ENCODE measurements around the gene PLCXD1. TPM values are rescaled to one million over a fixed set of nuclear protein-coding genes. Genes with fewer than 3 reads are reported as not detected.
"Not testable (repeated sequence)": the region's sequence is repeated elsewhere in the genome, so short reads cannot be mapped to it uniquely, and the experiment has no call there.

Gene PLCXD1
- total and polyA plus RNA-seq, 7 experiments from 2014 or later: 3.2 to 51.1 (median 30.7) TPM

DNA sequence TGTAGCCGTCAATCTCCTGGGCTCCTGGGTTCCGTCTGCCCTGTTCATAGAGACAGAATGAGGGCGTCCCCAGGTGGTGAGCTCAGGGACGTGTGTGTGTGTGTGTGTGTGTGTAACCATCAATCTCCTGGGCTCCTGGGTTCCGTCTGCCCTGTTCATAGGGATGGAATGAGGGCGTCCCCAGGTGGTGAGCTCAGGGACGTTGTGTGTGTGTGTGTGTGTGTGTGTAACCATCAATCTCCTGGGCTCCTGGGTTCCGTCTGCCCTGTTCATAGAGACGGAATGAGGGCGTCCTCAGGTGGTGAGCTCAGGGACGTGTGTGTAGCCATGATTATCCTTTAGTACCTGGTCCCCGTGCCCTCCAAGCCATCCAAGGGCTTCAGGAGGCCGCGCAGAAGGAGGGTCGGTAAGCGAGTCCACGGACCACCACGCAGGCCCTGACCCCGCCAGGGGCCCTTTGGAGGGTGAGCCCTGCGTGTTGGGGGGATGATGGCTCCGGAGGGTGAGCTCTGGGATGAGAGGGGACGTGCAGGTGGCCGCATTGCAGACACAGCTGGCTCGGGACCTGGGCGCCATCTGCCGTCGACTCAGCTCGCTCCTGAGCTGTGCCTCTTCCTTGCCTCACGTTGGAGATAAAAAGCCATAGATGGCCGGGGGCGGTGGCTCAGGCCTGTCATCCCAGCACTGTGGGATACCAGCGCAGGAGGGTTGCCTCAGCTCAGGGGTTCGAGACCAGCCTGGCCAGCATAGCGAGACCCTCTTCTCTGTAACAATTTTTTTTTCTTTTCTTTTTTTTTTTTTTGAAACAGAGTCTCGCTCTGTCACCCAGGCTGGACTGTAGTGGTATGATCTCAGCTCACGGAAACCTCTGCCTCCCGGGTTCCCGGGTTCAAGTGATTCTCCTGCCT is 42.8 kb downstream of the PLCXD1 start:
- ChIA-PET POLR2A (no interaction called here), CTCF (no interaction called here)
- Histone ChIP-seq H3K27ac (ENCODE audit: low read depth, low read length) (no peak overlapping the region), H3K27me3 (ENCODE audit: control insufficient read depth in 2 of 2, insufficient read depth in 2 of 2, low read length in 2 of 2) (no peaks in the 10 kb centered on the region), H3K4me3 (ENCODE audit: low read length) (peak overlapping the region; percentile 32), H3K4me1 (ENCODE audit: control insufficient read depth in 2 of 2, insufficient read depth in 2 of 2, low read length in 2 of 2) (peaks cover 10 to 12% of the 10 kb centered on the region in 2 donors), H3K36me3 (ENCODE audit: control insufficient read depth in 2 of 3, insufficient read depth in 3 of 3, low read length in 3 of 3) (peaks cover 0 to 4% (median 0%) of the 10 kb centered on the region in 3 experiments), H3K9me3 (ENCODE audit: control insufficient read depth in 2 of 3, low read length in 3 of 3) (no peaks in the 10 kb centered on the region)
- H3K36me3 Mint-ChIP-seq: no peaks in the 10 kb centered on the region
- peaks cover 8 to 40% (median 20%) of the 10 kb centered on the region in 7 donors for H3K4me1 Mint-ChIP-seq
- intact Hi-C loops (cut with micrococcal nuclease): loop anchor here in 1 of 2 donors (1.0 kb wide), 1 partner anchor 33 kb away; no protein-coding TSS in a partner anchor
- ATAC-seq (peak; percentile 2), DNase-seq (peak in 3 of 9 donors; percentile 38 to 72 (median 42))
- H3K9me3 Mint-ChIP-seq: peaks cover 0 to 5% (median 0%) of the 10 kb centered on the region in 11 donors
- H3K4me3 Mint-ChIP-seq: peak overlapping the region in 8 of 10 donors; percentile 56 to 87 (median 80)
- H3K27ac Mint-ChIP-seq: peak overlapping the region in 8 of 9 donors; percentile 63 to 97 (median 92)
- no peaks in the 10 kb centered on the region for H3K27me3 Mint-ChIP-seq

GRCh38 chrX:324664-325063 is 43.5 kb downstream of the PLCXD1 start:
- H3K36me3 ChIP-seq (ENCODE audit: control insufficient read depth in 2 of 3, insufficient read depth in 3 of 3, low read length in 3 of 3); intact Hi-C loops (cut with micrococcal nuclease); H3K27ac ChIP-seq (ENCODE audit: low read depth, low read length); H3K4me3 ChIP-seq (ENCODE audit: low read length); ATAC-seq; POLR2A ChIA-PET; H3K27me3 Mint-ChIP-seq; H3K9me3 ChIP-seq (ENCODE audit: control insufficient read depth in 2 of 3, low read length in 3 of 3); H3K27me3 ChIP-seq (ENCODE audit: control insufficient read depth in 2 of 2, insufficient read depth in 2 of 2, low read length in 2 of 2); H3K36me3 Mint-ChIP-seq; H3K9me3 Mint-ChIP-seq; CTCF ChIA-PET: not testable (repeated sequence)
- peak overlapping the region in 3 of 10 donors; percentile 42 to 64 (median 45) for H3K4me3 Mint-ChIP-seq
- peaks cover 8 to 40% (median 20%) of the 10 kb centered on the region in 7 donors for H3K4me1 Mint-ChIP-seq
- peaks cover 10 to 12% of the 10 kb centered on the region in 2 donors for H3K4me1 ChIP-seq (ENCODE audit: control insufficient read depth in 2 of 2, insufficient read depth in 2 of 2, low read length in 2 of 2)
- DNase-seq: peak in 2 of 9 donors; percentile 41 to 46
- peak overlapping the region in 2 of 9 donors; percentile 14 to 89 for H3K27ac Mint-ChIP-seq

GRCh38 chrX:327660-328126 is 46.5 kb downstream of the PLCXD1 start:
- peak in 1 of 9 donors; percentile 7 for DNase-seq
- Histone ChIP-seq H3K9me3 (ENCODE audit: control insufficient read depth in 2 of 3, low read length in 3 of 3) (no peaks in the 10 kb centered on the region), H3K27me3 (ENCODE audit: control insufficient read depth in 2 of 2, insufficient read depth in 2 of 2, low read length in 2 of 2) (no peaks in the 10 kb centered on the region), H3K27ac (ENCODE audit: low read depth, low read length) (no peak overlapping the region), H3K36me3 (ENCODE audit: control insufficient read depth in 2 of 3, insufficient read depth in 3 of 3, low read length in 3 of 3) (peaks cover 0 to 2% (median 0%) of the 10 kb centered on the region in 3 experiments), H3K4me1 (ENCODE audit: control insufficient read depth in 2 of 2, insufficient read depth in 2 of 2, low read length in 2 of 2) (peaks cover 0 to 23% of the 10 kb centered on the region in 2 donors), H3K4me3 (ENCODE audit: low read length) (no peak overlapping the region)
- no peak for ATAC-seq
- Mint-ChIP-seq H3K4me1 (peaks cover 8 to 27% (median 14%) of the 10 kb centered on the region in 7 donors), H3K36me3 (no peaks in the 10 kb centered on the region), H3K27me3 (peaks cover 0 to 4% (median 0%) of the 10 kb centered on the region in 5 donors), H3K9me3 (peaks cover 0 to 5% (median 0%) of the 10 kb centered on the region in 11 donors), H3K27ac (no peak overlapping the region), H3K4me3 (no peak overlapping the region)
- intact Hi-C loops (cut with micrococcal nuclease): no loop called here
- CTCF ChIA-PET: no interaction called here
- POLR2A ChIA-PET: no interaction called here

DNA sequence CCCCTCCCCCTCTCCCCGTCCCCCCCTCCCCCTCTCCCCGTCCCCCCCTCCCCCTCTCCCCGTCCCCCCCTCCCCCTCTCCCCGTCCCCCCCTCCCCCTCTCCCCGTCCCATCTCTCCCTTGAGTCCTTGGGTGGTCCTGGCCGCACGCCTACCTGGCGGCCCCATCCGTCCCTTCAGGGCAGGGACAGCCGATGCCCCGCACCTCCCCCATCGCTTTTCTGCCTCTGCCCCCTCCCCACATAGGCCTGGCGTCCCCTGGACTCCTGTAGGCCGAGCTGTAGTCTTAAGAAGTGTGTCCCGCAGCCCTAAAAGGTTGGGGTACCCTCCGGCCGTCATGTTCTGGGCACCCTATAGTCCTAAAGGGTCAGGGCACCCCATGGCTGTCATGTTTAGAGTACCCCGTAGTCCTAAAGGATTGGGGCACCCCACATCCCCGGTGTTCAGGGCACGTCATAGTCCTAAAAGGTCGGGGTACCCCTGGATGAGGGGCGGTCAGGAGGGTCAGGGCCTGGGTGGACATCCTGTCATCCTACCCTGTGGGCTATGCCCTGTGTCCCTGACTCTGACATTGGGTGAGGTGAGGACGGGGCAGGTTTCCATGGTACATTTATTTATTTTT is 48.2 kb downstream of the PLCXD1 start:
- H3K4me3 ChIP-seq (ENCODE audit: low read length): no peak overlapping the region
- no peak for ATAC-seq
- CTCF ChIA-PET: no interaction called here
- peaks cover 0 to 19% of the 10 kb centered on the region in 2 donors for H3K4me1 ChIP-seq (ENCODE audit: control insufficient read depth in 2 of 2, insufficient read depth in 2 of 2, low read length in 2 of 2)
- H3K27me3 ChIP-seq (ENCODE audit: control insufficient read depth in 2 of 2, insufficient read depth in 2 of 2, low read length in 2 of 2): no peaks in the 10 kb centered on the region
- Mint-ChIP-seq H3K36me3 (no peaks in the 10 kb centered on the region), H3K27ac (no peak overlapping the region), H3K9me3 (no peaks in the 10 kb centered on the region), H3K4me1 (peaks cover 0 to 11% (median 4%) of the 10 kb centered on the region in 7 donors), H3K4me3 (no peak overlapping the region), H3K27me3 (peaks cover 0 to 4% (median 0%) of the 10 kb centered on the region in 5 donors)
- no peak overlapping the region for H3K27ac ChIP-seq (ENCODE audit: low read depth, low read length)
- no peaks in the 10 kb centered on the region for H3K9me3 ChIP-seq (ENCODE audit: control insufficient read depth in 2 of 3, low read length in 3 of 3)
- peaks cover 0 to 15% (median 0%) of the 10 kb centered on the region in 3 experiments for H3K36me3 ChIP-seq (ENCODE audit: control insufficient read depth in 2 of 3, insufficient read depth in 3 of 3, low read length in 3 of 3)
- intact Hi-C loops (cut with micrococcal nuclease): no loop called here
- peak in 1 of 9 donors; percentile 5 for DNase-seq
- POLR2A ChIA-PET: no interaction called here

DNA sequence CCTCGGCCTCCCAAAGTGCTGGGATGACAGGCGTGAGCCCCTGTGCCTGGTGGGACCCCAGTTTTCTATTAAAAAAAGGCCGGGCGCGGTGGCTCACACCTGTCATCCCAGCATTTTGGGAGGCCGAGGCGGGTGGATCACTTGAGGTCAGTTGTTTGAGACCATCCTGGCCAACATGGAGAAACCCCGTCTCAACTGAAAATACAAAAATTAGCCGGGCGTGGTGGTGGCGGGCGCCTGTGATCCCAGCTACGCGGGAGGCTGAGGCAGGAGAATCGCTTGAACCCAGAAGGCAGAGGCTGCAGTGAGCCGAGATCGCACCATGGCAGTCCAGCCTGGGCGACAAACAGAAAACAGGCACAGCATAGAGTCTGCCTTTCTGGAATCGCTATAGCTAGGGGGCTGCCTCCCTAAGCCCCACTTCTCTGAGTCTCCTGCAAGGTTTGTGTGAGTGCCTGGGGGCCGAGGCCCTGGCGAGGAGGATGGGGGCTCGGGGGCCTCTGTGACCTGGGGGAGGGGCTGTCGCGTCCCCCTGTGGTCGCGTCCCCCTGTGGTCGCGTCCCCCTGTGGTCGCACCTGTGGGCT is 49.1 kb downstream of the PLCXD1 start:
- ATAC-seq; H3K27ac Mint-ChIP-seq; H3K9me3 Mint-ChIP-seq; H3K9me3 ChIP-seq (ENCODE audit: control insufficient read depth in 2 of 3, low read length in 3 of 3); H3K4me3 ChIP-seq (ENCODE audit: low read length); H3K27me3 ChIP-seq (ENCODE audit: control insufficient read depth in 2 of 2, insufficient read depth in 2 of 2, low read length in 2 of 2); CTCF ChIA-PET; H3K27me3 Mint-ChIP-seq; POLR2A ChIA-PET; H3K27ac ChIP-seq (ENCODE audit: low read depth, low read length); H3K36me3 Mint-ChIP-seq; H3K4me1 Mint-ChIP-seq: not testable (repeated sequence)
- H3K4me3 Mint-ChIP-seq: peak overlapping the region in 1 of 10 donors; percentile 76
- DNase-seq: peak in 1 of 9 donors; percentile 5
- Histone ChIP-seq H3K36me3 (ENCODE audit: control insufficient read depth in 2 of 3, insufficient read depth in 3 of 3, low read length in 3 of 3) (peaks cover 0 to 21% (median 0%) of the 10 kb centered on the region in 3 experiments), H3K4me1 (ENCODE audit: control insufficient read depth in 2 of 2, insufficient read depth in 2 of 2, low read length in 2 of 2) (peaks cover 0 to 11% of the 10 kb centered on the region in 2 donors)
- intact Hi-C loops (cut with micrococcal nuclease): loop anchor here in 1 of 2 donors (2.0 kb wide), 1 partner anchor 57 kb away; the partner anchor contains the start of gene PPP2R3B

DNA sequence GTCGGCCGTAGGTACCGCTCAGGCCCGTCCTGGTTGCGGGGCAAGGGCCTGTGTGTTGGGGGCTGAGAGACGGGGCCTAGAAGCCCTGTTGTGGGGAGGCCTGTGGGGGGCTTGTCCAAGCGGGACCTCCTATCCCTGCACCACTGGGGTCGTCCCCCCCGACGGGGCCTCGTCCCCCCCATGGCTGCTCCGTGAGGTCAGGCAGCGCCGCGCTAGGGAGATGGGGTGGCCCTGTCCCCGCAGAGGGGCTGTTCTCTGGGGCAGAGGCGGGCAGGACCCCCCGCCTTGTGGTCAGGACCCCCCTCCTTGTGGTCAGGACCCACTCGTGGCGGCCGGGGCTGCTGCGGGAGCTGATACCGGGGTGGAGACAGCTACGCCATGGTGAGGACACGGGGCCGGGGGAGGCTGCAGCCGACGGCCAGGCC is 49.6 kb downstream of the PLCXD1 start:
- H3K4me3 ChIP-seq (ENCODE audit: low read length): peak overlapping the region; percentile 39
- ChIA-PET POLR2A (no interaction called here), CTCF (no interaction called here)
- Mint-ChIP-seq H3K4me3 (peak overlapping the region in 2 of 10 donors; percentile 19 to 76), H3K9me3 (no peaks in the 10 kb centered on the region), H3K27me3 (peaks cover 0 to 4% (median 0%) of the 10 kb centered on the region in 5 donors), H3K36me3 (peaks cover 0 to 5% (median 0%) of the 10 kb centered on the region in 5 donors), H3K27ac (no peak overlapping the region), H3K4me1 (peaks cover 0 to 5% (median 0%) of the 10 kb centered on the region in 7 donors)
- no peak overlapping the region for H3K27ac ChIP-seq (ENCODE audit: low read depth, low read length)
- intact Hi-C loops (cut with micrococcal nuclease): loop anchor here in 1 of 2 donors (2.0 kb wide), 1 partner anchor 56 kb away; the partner anchor contains the start of gene PPP2R3B
- H3K27me3 ChIP-seq (ENCODE audit: control insufficient read depth in 2 of 2, insufficient read depth in 2 of 2, low read length in 2 of 2): no peaks in the 10 kb centered on the region
- no peaks in the 10 kb centered on the region for H3K9me3 ChIP-seq (ENCODE audit: control insufficient read depth in 2 of 3, low read length in 3 of 3)
- H3K36me3 ChIP-seq (ENCODE audit: control insufficient read depth in 2 of 3, insufficient read depth in 3 of 3, low read length in 3 of 3): peaks cover 0 to 24% (median 0%) of the 10 kb centered on the region in 3 experiments
- ATAC-seq (peak; percentile 28), DNase-seq (peak in 1 of 9 donors; percentile 6)
- peaks cover 0 to 11% of the 10 kb centered on the region in 2 donors for H3K4me1 ChIP-seq (ENCODE audit: control insufficient read depth in 2 of 2, insufficient read depth in 2 of 2, low read length in 2 of 2)

Data from naive thymus-derived CD4-positive, alpha-beta T cell (primary cell).